ENCODE measurements around the gene CIDEB. TPM values are rescaled to one million over a fixed set of nuclear protein-coding genes. Genes with fewer than 3 reads are reported as not detected.
A peak's percentile ranks its signal among the peaks of the same experiment; 100 is the strongest.

CIDEB gene
- total and polyA plus RNA-seq, 9 of the 15 experiments (the other 6 are each of a cell fraction or from before 2014, with no cell fraction given) = 0.03 to 0.35 (median 0.09) TPM; not detected in 3

DNA sequence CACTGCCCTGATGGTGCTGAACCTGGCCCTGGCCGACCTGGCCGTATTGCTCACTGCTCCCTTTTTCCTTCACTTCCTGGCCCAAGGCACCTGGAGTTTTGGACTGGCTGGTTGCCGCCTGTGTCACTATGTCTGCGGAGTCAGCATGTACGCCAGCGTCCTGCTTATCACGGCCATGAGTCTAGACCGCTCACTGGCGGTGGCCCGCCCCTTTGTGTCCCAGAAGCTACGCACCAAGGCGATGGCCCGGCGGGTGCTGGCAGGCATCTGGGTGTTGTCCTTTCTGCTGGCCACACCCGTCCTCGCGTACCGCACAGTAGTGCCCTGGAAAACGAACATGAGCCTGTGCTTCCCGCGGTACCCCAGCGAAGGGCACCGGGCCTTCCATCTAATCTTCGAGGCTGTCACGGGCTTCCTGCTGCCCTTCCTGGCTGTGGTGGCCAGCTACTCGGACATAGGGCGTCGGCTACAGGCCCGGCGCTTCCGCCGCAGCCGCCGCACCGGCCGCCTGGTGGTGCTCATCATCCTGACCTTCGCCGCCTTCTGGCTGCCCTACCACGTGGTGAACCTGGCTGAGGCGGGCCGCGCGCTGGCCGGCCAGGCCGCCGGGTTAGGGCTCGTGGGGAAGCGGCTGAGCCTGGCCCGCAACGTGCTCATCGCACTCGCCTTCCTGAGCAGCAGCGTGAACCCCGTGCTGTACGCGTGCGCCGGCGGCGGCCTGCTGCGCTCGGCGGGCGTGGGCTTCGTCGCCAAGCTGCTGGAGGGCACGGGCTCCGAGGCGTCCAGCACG is 8.2 kb upstream of the CIDEB start (continued):
- TF ChIP-seq, protein P1, sequence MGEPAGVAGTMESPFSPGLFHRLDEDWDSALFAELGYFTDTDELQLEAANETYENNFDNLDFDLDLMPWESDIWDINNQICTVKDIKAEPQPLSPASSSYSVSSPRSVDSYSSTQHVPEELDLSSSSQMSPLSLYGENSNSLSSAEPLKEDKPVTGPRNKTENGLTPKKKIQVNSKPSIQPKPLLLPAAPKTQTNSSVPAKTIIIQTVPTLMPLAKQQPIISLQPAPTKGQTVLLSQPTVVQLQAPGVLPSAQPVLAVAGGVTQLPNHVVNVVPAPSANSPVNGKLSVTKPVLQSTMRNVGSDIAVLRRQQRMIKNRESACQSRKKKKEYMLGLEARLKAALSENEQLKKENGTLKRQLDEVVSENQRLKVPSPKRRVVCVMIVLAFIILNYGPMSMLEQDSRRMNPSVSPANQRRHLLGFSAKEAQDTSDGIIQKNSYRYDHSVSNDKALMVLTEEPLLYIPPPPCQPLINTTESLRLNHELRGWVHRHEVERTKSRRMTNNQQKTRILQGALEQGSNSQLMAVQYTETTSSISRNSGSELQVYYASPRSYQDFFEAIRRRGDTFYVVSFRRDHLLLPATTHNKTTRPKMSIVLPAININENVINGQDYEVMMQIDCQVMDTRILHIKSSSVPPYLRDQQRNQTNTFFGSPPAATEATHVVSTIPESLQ (CRISPR knock-in tag; IDR thresholded peaks at IDR 0.05) = peak; percentile 80; the same call in 1 of the 2 replicates
- TF ChIP-seq RFX5 (IDR thresholded peaks at IDR 0.05; ENCODE audit: low read depth, low read length) = no peak
- TF ChIP-seq, protein P2, sequence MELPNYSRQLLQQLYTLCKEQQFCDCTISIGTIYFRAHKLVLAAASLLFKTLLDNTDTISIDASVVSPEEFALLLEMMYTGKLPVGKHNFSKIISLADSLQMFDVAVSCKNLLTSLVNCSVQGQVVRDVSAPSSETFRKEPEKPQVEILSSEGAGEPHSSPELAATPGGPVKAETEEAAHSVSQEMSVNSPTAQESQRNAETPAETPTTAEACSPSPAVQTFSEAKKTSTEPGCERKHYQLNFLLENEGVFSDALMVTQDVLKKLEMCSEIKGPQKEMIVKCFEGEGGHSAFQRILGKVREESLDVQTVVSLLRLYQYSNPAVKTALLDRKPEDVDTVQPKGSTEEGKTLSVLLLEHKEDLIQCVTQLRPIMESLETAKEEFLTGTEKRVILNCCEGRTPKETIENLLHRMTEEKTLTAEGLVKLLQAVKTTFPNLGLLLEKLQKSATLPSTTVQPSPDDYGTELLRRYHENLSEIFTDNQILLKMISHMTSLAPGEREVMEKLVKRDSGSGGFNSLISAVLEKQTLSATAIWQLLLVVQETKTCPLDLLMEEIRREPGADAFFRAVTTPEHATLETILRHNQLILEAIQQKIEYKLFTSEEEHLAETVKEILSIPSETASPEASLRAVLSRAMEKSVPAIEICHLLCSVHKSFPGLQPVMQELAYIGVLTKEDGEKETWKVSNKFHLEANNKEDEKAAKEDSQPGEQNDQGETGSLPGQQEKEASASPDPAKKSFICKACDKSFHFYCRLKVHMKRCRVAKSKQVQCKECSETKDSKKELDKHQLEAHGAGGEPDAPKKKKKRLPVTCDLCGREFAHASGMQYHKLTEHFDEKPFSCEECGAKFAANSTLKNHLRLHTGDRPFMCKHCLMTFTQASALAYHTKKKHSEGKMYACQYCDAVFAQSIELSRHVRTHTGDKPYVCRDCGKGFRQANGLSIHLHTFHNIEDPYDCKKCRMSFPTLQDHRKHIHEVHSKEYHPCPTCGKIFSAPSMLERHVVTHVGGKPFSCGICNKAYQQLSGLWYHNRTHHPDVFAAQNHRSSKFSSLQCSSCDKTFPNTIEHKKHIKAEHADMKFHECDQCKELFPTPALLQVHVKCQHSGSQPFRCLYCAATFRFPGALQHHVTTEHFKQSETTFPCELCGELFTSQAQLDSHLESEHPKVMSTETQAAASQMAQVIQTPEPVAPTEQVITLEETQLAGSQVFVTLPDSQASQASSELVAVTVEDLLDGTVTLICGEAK (IDR thresholded peaks at IDR 0.05) = no peak
- TF ChIP-seq, protein P2 (CRISPR knock-in tag; IDR thresholded peaks at IDR 0.05) = no peak
- TF ChIP-seq, protein P3, sequence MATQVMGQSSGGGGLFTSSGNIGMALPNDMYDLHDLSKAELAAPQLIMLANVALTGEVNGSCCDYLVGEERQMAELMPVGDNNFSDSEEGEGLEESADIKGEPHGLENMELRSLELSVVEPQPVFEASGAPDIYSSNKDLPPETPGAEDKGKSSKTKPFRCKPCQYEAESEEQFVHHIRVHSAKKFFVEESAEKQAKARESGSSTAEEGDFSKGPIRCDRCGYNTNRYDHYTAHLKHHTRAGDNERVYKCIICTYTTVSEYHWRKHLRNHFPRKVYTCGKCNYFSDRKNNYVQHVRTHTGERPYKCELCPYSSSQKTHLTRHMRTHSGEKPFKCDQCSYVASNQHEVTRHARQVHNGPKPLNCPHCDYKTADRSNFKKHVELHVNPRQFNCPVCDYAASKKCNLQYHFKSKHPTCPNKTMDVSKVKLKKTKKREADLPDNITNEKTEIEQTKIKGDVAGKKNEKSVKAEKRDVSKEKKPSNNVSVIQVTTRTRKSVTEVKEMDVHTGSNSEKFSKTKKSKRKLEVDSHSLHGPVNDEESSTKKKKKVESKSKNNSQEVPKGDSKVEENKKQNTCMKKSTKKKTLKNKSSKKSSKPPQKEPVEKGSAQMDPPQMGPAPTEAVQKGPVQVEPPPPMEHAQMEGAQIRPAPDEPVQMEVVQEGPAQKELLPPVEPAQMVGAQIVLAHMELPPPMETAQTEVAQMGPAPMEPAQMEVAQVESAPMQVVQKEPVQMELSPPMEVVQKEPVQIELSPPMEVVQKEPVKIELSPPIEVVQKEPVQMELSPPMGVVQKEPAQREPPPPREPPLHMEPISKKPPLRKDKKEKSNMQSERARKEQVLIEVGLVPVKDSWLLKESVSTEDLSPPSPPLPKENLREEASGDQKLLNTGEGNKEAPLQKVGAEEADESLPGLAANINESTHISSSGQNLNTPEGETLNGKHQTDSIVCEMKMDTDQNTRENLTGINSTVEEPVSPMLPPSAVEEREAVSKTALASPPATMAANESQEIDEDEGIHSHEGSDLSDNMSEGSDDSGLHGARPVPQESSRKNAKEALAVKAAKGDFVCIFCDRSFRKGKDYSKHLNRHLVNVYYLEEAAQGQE (IDR thresholded peaks at IDR 0.05; ENCODE audit: borderline replicate concordance) = no peak
- TF ChIP-seq, protein P3 (CRISPR knock-in tag; IDR thresholded peaks at IDR 0.05; ENCODE audit: low read depth) = peak; percentile 52; the same call in 1 of the 2 replicates
- no peak for TF ChIP-seq EP300 (IDR thresholded peaks at IDR 0.05; ENCODE audit: low read length)

All from K562 (cell line).